Measurements from ENCODE around the gene ERVW-1. TPM values are rescaled to one million over a fixed set of nuclear protein-coding genes. Genes with fewer than 3 reads are reported as not detected.

ERVW-1 gene
- total RNA-seq, 1 donor from 2014 or later = not detected

GRCh38 chr7:92427193-92427592 is 50.6 kb downstream of the ERVW-1 start:
- no peak for TF ChIP-seq CTCF (IDR thresholded peaks at IDR 0.05)
- H3K9me3 Mint-ChIP-seq (ENCODE audit: unreplicated experiment) = no peaks in the 10 kb centered on the region
- H3K4me1 Mint-ChIP-seq (ENCODE audit: unreplicated experiment) = peaks cover 7% of the 10 kb centered on the region
- no peak for DNase-seq (ENCODE audit: extremely low spot score, unreplicated experiment)
- no peak overlapping the region for H3K27ac Mint-ChIP-seq (ENCODE audit: unreplicated experiment)
- H3K27me3 Mint-ChIP-seq (ENCODE audit: unreplicated experiment) = peaks cover 35% of the 10 kb centered on the region
- no peaks in the 10 kb centered on the region for H3K36me3 Mint-ChIP-seq (ENCODE audit: unreplicated experiment)
- H3K4me3 Mint-ChIP-seq (ENCODE audit: unreplicated experiment) = no peak overlapping the region

- Mint-ChIP-seq H3K9me3 (ENCODE audit: unreplicated experiment) (no peaks in the 10 kb centered on the region), H3K4me3 (ENCODE audit: unreplicated experiment) (no peak overlapping the region), H3K36me3 (ENCODE audit: unreplicated experiment) (no peaks in the 10 kb centered on the region), H3K27me3 (ENCODE audit: unreplicated experiment) (peaks cover 24% of the 10 kb centered on the region), H3K27ac (ENCODE audit: unreplicated experiment) (no peak overlapping the region), H3K4me1 (ENCODE audit: unreplicated experiment) (peaks cover 7% of the 10 kb centered on the region)
- TF ChIP-seq CTCF (IDR thresholded peaks at IDR 0.05) = no peak
- no peak for DNase-seq (ENCODE audit: extremely low spot score, unreplicated experiment)
These were observed 52.3 kb downstream of the ERVW-1 start for GRCh38 chr7:92425311-92425947.

- Mint-ChIP-seq H3K36me3 (ENCODE audit: unreplicated experiment) (no peaks in the 10 kb centered on the region), H3K9me3 (ENCODE audit: unreplicated experiment) (no peaks in the 10 kb centered on the region), H3K4me3 (ENCODE audit: unreplicated experiment) (peak overlapping the region; percentile 84), H3K27ac (ENCODE audit: unreplicated experiment) (no peak overlapping the region), H3K27me3 (ENCODE audit: unreplicated experiment) (peaks cover 15% of the 10 kb centered on the region), H3K4me1 (ENCODE audit: unreplicated experiment) (peaks cover 7% of the 10 kb centered on the region)
- no peak for TF ChIP-seq CTCF (IDR thresholded peaks at IDR 0.05)
- no peak for DNase-seq (ENCODE audit: extremely low spot score, unreplicated experiment)
These were observed 54.0 kb downstream of the ERVW-1 start for GRCh38 chr7:92423710-92424131.

- Mint-ChIP-seq H3K27me3 (ENCODE audit: unreplicated experiment) (peaks cover 14% of the 10 kb centered on the region), H3K4me1 (ENCODE audit: unreplicated experiment) (peaks cover 7% of the 10 kb centered on the region), H3K27ac (ENCODE audit: unreplicated experiment) (no peak overlapping the region), H3K9me3 (ENCODE audit: unreplicated experiment) (no peaks in the 10 kb centered on the region), H3K4me3 (ENCODE audit: unreplicated experiment) (no peak overlapping the region), H3K36me3 (ENCODE audit: unreplicated experiment) (no peaks in the 10 kb centered on the region)
- DNase-seq (ENCODE audit: extremely low spot score, unreplicated experiment) = peak; percentile 79
- TF ChIP-seq CTCF (IDR thresholded peaks at IDR 0.05) = no peak
These were observed 54.8 kb downstream of the ERVW-1 start for GRCh38 chr7:92422926-92423325.

GRCh38 chr7:92421676-92422435 is 55.9 kb downstream of the ERVW-1 start:
- peaks cover 7% of the 10 kb centered on the region for H3K4me1 Mint-ChIP-seq (ENCODE audit: unreplicated experiment)

More at GRCh38 chr7:92421676-92422435, 55.9 kb downstream of the ERVW-1 start:
- Mint-ChIP-seq H3K36me3 (ENCODE audit: unreplicated experiment) (no peaks in the 10 kb centered on the region), H3K9me3 (ENCODE audit: unreplicated experiment) (no peaks in the 10 kb centered on the region), H3K27ac (ENCODE audit: unreplicated experiment) (no peak overlapping the region), H3K27me3 (ENCODE audit: unreplicated experiment) (peaks cover 5% of the 10 kb centered on the region), H3K4me3 (ENCODE audit: unreplicated experiment) (no peak overlapping the region)
- no peak for TF ChIP-seq CTCF (IDR thresholded peaks at IDR 0.05)
- no peak for DNase-seq (ENCODE audit: extremely low spot score, unreplicated experiment)
